GM06990 (cell line): ENCODE data around the gene SLC4A8.

ENCODE experiments used
- DNase-seq: peaks from one replicate; pipeline ENCODE4 v3.0.0-alpha.2; 2011; ENCODE audit not compliant: insufficient read length; ENCODE audit errors: extremely low read depth
- H3K27me3 ChIP-seq: replicated peaks from 2 replicates; pipeline ENCODE4 v1.6.0; 2011; ENCODE audit warnings: low read length; ENCODE audit not compliant: control insufficient read depth, insufficient read depth
- H3K36me3 ChIP-seq: 2 replicates; pipeline ENCODE4 v1.5.1; 2011; ENCODE audit warnings: low read length; ENCODE audit not compliant: control insufficient read depth, insufficient read depth
- H3K4me3 ChIP-seq: replicated peaks from 2 replicates; pipeline ENCODE4 v1.5.1; 2011; ENCODE audit warnings: low read depth, mild to moderate bottlenecking, control low read depth, low read length
- CTCF ChIP-seq: IDR thresholded peaks from 2 replicates; pipeline ENCODE4 v1.5.1; 2011; ENCODE audit warnings: low read length, control low read depth, mild to moderate bottlenecking, inconsistent platforms; ENCODE audit not compliant: insufficient read depth, poor library complexity, severe bottlenecking

SLC4A8 gene

DNA sequence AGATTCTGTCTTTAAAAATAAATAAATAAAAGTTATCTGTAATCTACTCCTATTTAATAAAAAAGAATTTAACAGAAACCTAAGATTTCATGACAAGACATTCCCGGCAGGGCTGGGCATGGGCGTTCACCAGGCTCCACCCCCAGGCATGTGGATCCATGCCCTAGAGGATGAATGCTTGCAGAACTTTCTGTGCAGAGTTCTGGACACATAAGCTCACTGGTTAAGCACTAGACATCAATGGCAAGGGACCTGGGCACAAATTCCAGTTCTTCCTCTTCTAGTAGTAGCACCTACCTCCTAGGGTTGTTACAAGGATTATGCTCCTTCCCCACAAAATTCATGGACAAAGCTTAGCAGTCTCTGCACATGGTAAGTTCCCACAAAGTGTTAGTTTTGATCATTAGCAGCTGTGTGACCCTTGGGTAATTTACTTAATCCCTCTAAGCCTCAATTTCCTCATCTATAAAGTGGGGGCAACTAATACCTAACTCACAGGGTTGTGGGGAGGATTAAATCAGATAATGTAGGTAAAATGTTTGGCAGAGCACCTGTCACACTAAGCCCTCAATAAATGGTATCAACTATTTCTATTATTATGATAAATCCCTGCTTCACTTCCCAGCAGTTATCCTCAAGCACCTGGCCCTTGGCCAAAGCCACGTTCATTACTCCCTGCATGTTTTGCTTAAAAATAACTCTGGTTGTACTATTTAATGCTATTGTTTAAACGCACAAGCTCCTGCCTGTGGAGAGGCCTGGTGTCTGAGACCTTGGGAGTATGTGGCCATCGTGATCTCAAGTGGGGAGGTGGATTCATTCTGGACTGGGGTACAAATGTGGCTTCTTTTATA lies 43.2 kb upstream of the SLC4A8 start:
- Histone ChIP-seq H3K36me3 (peaks cover 16% of the 10 kb centered on the region), H3K4me3 (no peak overlapping the region), H3K27me3 (no peaks in the 10 kb centered on the region)
- DNase-seq = no peak
- TF ChIP-seq CTCF = no peak

DNA sequence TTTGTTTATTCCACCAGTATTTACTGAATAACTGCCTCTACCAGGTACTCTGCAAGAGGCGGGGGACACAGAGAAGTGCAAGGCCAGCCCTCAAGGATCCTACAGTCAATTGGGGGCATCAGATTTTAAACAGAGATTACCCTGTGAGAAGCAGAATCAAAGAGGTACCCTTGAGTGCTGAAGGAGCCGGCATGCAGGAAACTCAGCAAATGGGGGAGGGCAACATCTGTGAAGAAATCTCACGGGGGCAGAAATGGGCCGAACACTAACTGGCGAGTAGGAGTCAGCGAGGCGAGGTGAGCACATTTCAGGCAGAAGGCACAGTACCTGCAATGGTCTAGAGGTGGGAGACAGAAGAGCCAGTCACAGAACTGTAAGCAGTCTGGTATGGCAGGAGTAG lies 42.5 kb upstream of the SLC4A8 start:
- H3K36me3 ChIP-seq = peaks cover 9% of the 10 kb centered on the region
- H3K4me3 ChIP-seq = no peak overlapping the region
- no peaks in the 10 kb centered on the region for H3K27me3 ChIP-seq
- TF ChIP-seq CTCF = no peak
- DNase-seq = no peak

GRCh38 chr12:51383269-51383905 lies 41.2 kb upstream of the SLC4A8 start:
- no peak for TF ChIP-seq CTCF
- no peak for DNase-seq
- Histone ChIP-seq H3K36me3 (peaks cover 6% of the 10 kb centered on the region), H3K4me3 (no peak overlapping the region), H3K27me3 (no peaks in the 10 kb centered on the region)

GRCh38 chr12:51386351-51386750 lies 38.3 kb upstream of the SLC4A8 start:
- no peak for TF ChIP-seq CTCF
- Histone ChIP-seq H3K4me3 (no peak overlapping the region), H3K36me3 (0 out of 2 replicates have a peak, but pooled peaks cover 3% of the 10 kb centered on the region), H3K27me3 (no peaks in the 10 kb centered on the region)
- DNase-seq = no peak

- no peak overlapping the region for H3K4me3 ChIP-seq
- 0 out of 2 replicates have a peak, but pooled peaks cover 1% of the 10 kb centered on the region for H3K36me3 ChIP-seq
- H3K27me3 ChIP-seq = no peaks in the 10 kb centered on the region
- DNase-seq = no peak
- TF ChIP-seq CTCF = no peak
These were observed 36.4 kb upstream of the SLC4A8 start for GRCh38 chr12:51388069-51388799.
